ENCODE results near the gene KCNJ14. TPM values are rescaled to one million over a fixed set of nuclear protein-coding genes. Genes with fewer than 3 reads are reported as not detected.

The KCNJ14 gene
- total and polyA plus RNA-seq, 2 of the 8 experiments (the other 6 are each of a cell fraction or from before 2014, with no cell fraction given) = 0.45 to 0.89 TPM

GRCh38 chr19:48487544-48487943 lies 32.2 kb downstream of the KCNJ14 start:
- Histone ChIP-seq H2AFZ (ENCODE audit: low read length) (no peak overlapping the region), H3K9me3 (ENCODE audit: insufficient read depth in 2 of 2, low read depth in 1 of 2, low read length in 1 of 2) (no peaks in the 10 kb centered on the region), H3K27me3 (replicated peaks in 1 of 4; ENCODE audit: control insufficient read depth in 3 of 4, extremely low read depth in 1 of 4, insufficient read depth in 3 of 4, low read length in 3 of 4) (peaks cover 0 to 5% (median 3%) of the 10 kb centered on the region in 4 experiments; a peak in 3 of 7 replicates), H2BK15ac (ENCODE audit: low read length) (no peak overlapping the region), H3K4ac (replicated peaks; ENCODE audit: insufficient read length, low read depth, low read length) (no peak overlapping the region), H3K9ac (replicated peaks in 1 of 4; ENCODE audit: extremely low read depth in 1 of 4, low read depth in 3 of 4, low read length in 3 of 4) (no peak overlapping the region), H3K56ac (replicated peaks; ENCODE audit: insufficient read length, low read depth, low read length) (no peak overlapping the region), H3K23ac (ENCODE audit: insufficient read length) (no peak overlapping the region), H3K4me2 (ENCODE audit: insufficient read depth in 1 of 2, low read depth in 2 of 2, low read length in 2 of 2) (no peak overlapping the region), H2BK5ac (ENCODE audit: low read depth, low read length) (no peak overlapping the region), H3K14ac (ENCODE audit: insufficient read length) (no peak overlapping the region), H3K79me2 (ENCODE audit: control insufficient read depth in 1 of 2, insufficient read depth in 2 of 2, low read length in 2 of 2) (no peaks in the 10 kb centered on the region), H4K91ac (replicated peaks; ENCODE audit: insufficient read length, low read length) (no peak overlapping the region), H3K18ac (ENCODE audit: extremely low read depth, low read length) (no peak overlapping the region), H3K4me1 (replicated peaks in 1 of 4; ENCODE audit: control insufficient read depth in 3 of 4, insufficient read depth in 4 of 4, low read length in 3 of 4) (peaks cover 0 to 16% (median 13%) of the 10 kb centered on the region in 4 experiments; a peak in 6 of 7 replicates), H4K5ac (ENCODE audit: insufficient read length, low read depth, low read length) (no peak overlapping the region), H3K36me3 (ENCODE audit: control insufficient read depth in 2 of 4, insufficient read depth in 4 of 4, low read length in 3 of 4) (no peaks in the 10 kb centered on the region; a peak in 1 of 8 replicates), H2BK120ac (replicated peaks; ENCODE audit: low read depth, low read length) (no peak overlapping the region), H4K8ac (ENCODE audit: extremely low read depth, insufficient read depth, low read length) (no peak overlapping the region), H4K20me1 (replicated peaks in 1 of 2; ENCODE audit: control insufficient read depth in 1 of 2, insufficient read depth in 2 of 2, low read length in 2 of 2) (peaks cover 0 to 4% of the 10 kb centered on the region in 2 experiments), H3K4me3 (ENCODE audit: extremely low read depth in 1 of 4, insufficient read depth in 2 of 4, low read depth in 3 of 4, low read length in 4 of 4) (no peak overlapping the region), H3K27ac (ENCODE audit: low read depth, low read length) (no peak overlapping the region), H2AK5ac (ENCODE audit: low read depth, low read length) (no peak overlapping the region), H2BK20ac (ENCODE audit: low read length) (no peak overlapping the region), H3K79me1 (ENCODE audit: low read depth, low read length) (no peaks in the 10 kb centered on the region; the same call in 1 of the 2 replicates), H3K23me2 (ENCODE audit: low read depth, low read length) (peaks cover 4% of the 10 kb centered on the region; the same call in 1 of the 2 replicates), H2BK12ac (ENCODE audit: low read depth, low read length) (no peak overlapping the region)
- 87% methylated on average over 6 of the region's 6 CpGs; no CpG with 5 or more reads in 1 of the 2 experiments for WGBS, 2 experiments (ENCODE audit: extremely low coverage in 1 of 2, insufficient coverage in 1 of 2, insufficient read length in 1 of 2, insufficient replicate concordance in 2 of 2, low coverage in 1 of 2, low lambda C conversion rate in 2 of 2, missing lambda C conversion rate in 1 of 2)
- ChIA-PET POLR2A (ENCODE audit: partially characterized antibody) (interaction anchor here (0.7 to 14.8 kb wide), 15 partner anchors 13 to 127 kb away, joined by 3 to 176 read pairs (median 5); partner anchors contain the start of genes FAM83E, GRWD1 and KDELR1), CTCF (ENCODE audit: partially characterized antibody) (interaction anchor here (0.6 to 5.5 kb wide), 12 partner anchors 8 to 173 kb away, joined by 3 to 105 read pairs (median 4); no protein-coding TSS in a partner anchor)
- FAIRE-seq (no peak), DNase-seq (ENCODE audit: low read depth in 1 of 2, low spot score in 2 of 2) (no peak)
- TF ChIP-seq JUN (IDR thresholded peaks at IDR 0.05; ENCODE audit: low read depth, low read length) (no peak), CHD2 (IDR thresholded peaks at IDR 0.05; ENCODE audit: low read length) (no peak), USF2 (IDR thresholded peaks at IDR 0.05; ENCODE audit: low read length) (no peak), BCL11A (IDR thresholded peaks at IDR 0.05; ENCODE audit: low read depth in 2 of 2, low read length in 2 of 2) (no peak), SRF (IDR thresholded peaks at IDR 0.05; ENCODE audit: low read depth, low read length) (no peak), TBP (IDR thresholded peaks at IDR 0.05; ENCODE audit: low read depth, low read length) (no peak), TAF7 (optimal IDR thresholded peaks at IDR 0.05; ENCODE audit: borderline replicate concordance, low read depth, low read length) (no peak), GTF2F1 (IDR thresholded peaks at IDR 0.05; ENCODE audit: borderline replicate concordance, low read depth, low read length) (no peak), MAX (IDR thresholded peaks at IDR 0.05) (no peak), GABPA (IDR thresholded peaks at IDR 0.05; ENCODE audit: borderline replicate concordance, insufficient read depth, low read length) (no peak), SIRT6 (IDR thresholded peaks at IDR 0.05; ENCODE audit: low read length) (no peak), KDM4A (IDR thresholded peaks at IDR 0.05; ENCODE audit: low read depth, low read length, severe bottlenecking) (no peak), HDAC6 (IDR thresholded peaks at IDR 0.05; ENCODE audit: low read depth, low read length) (no peak)

Measured in H1 (cell line).